HAP-1 (cell line): ENCODE data around the gene TIPIN.
"Not testable (repeated sequence)": the region's sequence is repeated elsewhere in the genome, so short reads cannot be mapped to it uniquely, and the experiment has no call there.

Experiments used
- DNase-seq, 2 experiments: peaks; one replicate each; pipeline ENCODE4 v3.0.0-alpha.2; 2016 to 2020; ENCODE audit warnings: low spot score in 2 of 2
- H3K27me3 ChIP-seq: fragments of 250-450 bp; sonication (Bioruptor Pico); 2 replicates; pipeline ENCODE4 v1.5.1; 2020; ENCODE audit warnings: low read depth, mild to moderate bottlenecking, moderate library complexity
- H3K36me3 ChIP-seq: fragments of 250-450 bp; sonication (Bioruptor Pico); replicated peaks from 2 replicates; pipeline ENCODE4 v1.5.1; 2020; ENCODE audit warnings: mild to moderate bottlenecking
- H3K4me1 ChIP-seq: fragments of 250-450 bp; sonication (Bioruptor Pico); 2 replicates; pipeline ENCODE4 v1.5.1; 2020; ENCODE audit warnings: mild to moderate bottlenecking
- H3K4me3 ChIP-seq: fragments of 250-450 bp; sonication (Bioruptor Pico); 2 replicates; pipeline ENCODE4 v1.5.1; 2020; ENCODE audit warnings: mild to moderate bottlenecking, moderate library complexity
- H3K9me3 ChIP-seq: fragments of 250-450 bp; sonication (Bioruptor Pico); 2 replicates; pipeline ENCODE4 v1.5.1; 2020; ENCODE audit warnings: mild to moderate bottlenecking, moderate library complexity
- in situ Hi-C: fragments of 300-500 bp; cut with MboI; formaldehyde crosslinking; loops from 3 replicates; pipeline ENCODE4 v1.14.3; 2020; ENCODE audit warnings: low sequenced_read_pairs, inconsistent platforms, mixed read lengths

Gene TIPIN, protein sequence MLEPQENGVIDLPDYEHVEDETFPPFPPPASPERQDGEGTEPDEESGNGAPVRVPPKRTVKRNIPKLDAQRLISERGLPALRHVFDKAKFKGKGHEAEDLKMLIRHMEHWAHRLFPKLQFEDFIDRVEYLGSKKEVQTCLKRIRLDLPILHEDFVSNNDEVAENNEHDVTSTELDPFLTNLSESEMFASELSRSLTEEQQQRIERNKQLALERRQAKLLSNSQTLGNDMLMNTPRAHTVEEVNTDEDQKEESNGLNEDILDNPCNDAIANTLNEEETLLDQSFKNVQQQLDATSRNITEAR

DNA sequence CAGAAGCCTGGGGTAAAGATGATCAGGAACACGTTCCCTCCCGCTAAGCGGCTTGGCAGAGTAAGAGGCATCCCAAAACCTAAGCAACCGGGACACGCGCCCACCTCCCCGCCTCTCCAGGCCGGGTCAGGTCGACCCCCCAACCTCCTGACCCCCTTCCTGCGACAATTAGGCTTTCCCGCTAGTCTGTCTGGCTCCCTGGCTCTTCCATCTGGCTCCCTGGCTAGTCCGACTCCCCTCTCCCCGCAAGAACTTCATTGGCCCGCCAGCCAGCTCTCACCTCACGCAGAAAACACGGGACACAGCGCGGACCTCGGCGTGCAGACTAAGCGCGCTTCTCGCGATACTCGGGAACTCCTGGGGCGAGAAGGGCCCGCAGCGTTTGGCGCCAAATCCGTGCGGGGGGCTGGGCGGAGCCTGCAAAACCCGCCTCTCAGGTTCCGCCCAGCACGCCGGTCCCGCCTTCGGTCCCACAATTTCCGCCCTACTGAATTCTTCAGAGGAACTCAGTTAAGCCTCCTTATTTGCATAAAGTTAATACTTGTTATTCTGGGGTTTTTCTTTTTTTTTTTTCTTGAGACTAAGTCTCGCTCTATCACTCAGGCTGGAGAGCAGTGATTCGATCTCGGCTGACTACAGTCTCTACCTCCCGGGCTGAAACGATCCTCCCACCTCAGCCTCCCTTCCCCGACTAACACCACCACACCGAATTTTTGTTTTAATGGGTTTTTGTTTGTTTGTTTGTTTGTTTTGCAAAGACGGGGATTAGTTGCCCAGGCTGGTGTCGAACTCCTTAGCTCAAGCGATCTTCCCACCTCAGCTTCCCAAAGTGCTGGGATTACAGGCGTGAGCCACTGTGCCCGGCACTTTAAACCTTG lies at the start of gene TIPIN:
TIPIN (minus strand) TSS at position 327 of the 878 bp plus-strand sequence. CDS start 3,738 bp downstream, outside the sequence.
- Histone ChIP-seq H3K9me3 (no peaks in the 10 kb centered on the region), H3K27me3 (no peaks in the 10 kb centered on the region), H3K4me1 (peaks cover 17% of the 10 kb centered on the region), H3K4me3 (peak within 1 kb of the TSS; percentile 74), H3K36me3 (peaks cover 24% of the 10 kb centered on the region)
- in situ Hi-C loops = no loop called here
- peak; percentile 99 to 100 for DNase-seq

GRCh38 chr15:66405615-66406014 lies 49.1 kb upstream of the TIPIN start:
- in situ Hi-C loops = no loop called here

DNA sequence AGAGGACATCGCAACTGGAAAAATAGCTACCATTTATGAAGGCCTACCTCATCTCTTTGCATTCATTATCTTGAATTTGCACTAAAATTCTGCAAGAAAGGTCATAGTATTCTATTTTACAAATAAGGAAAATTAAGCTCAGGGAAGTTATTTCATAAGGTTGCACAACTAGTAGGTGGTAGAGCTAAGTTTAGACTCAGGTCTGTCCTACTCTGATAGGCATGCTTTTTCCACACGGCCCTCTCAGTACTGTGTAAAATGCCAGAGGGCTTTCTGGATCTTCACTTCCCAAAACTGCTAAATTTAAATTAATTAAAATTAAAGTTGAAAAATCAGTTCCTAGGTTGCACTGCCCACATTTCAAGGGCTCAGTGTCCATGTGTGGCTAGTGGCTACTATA lies 48.5 kb upstream of the TIPIN start:
- Histone ChIP-seq H3K9me3 (no peaks in the 10 kb centered on the region), H3K4me3 (no peak overlapping the region), H3K27me3 (no peaks in the 10 kb centered on the region), H3K36me3 (peaks cover 3% of the 10 kb centered on the region; the same call in 1 of the 2 replicates), H3K4me1 (peaks cover 15% of the 10 kb centered on the region)
- in situ Hi-C loops = no loop called here
- no peak for DNase-seq

More at GRCh38 chr15:66405615-66406014, 49.1 kb upstream of the TIPIN start:
- Histone ChIP-seq H3K4me3 (no peak overlapping the region), H3K27me3 (no peaks in the 10 kb centered on the region), H3K36me3 (peaks cover 3% of the 10 kb centered on the region; the same call in 1 of the 2 replicates), H3K9me3 (no peaks in the 10 kb centered on the region), H3K4me1 (peaks cover 19% of the 10 kb centered on the region)
- no peak for DNase-seq

GRCh38 chr15:66404532-66404931 lies 48.0 kb upstream of the TIPIN start:
- Histone ChIP-seq H3K4me1 (peaks cover 10% of the 10 kb centered on the region), H3K27me3 (no peaks in the 10 kb centered on the region), H3K4me3 (no peak overlapping the region), H3K36me3 (peaks cover 3% of the 10 kb centered on the region; the same call in 1 of the 2 replicates), H3K9me3 (no peaks in the 10 kb centered on the region)
- in situ Hi-C loops = no loop called here
- no peak for DNase-seq

DNA sequence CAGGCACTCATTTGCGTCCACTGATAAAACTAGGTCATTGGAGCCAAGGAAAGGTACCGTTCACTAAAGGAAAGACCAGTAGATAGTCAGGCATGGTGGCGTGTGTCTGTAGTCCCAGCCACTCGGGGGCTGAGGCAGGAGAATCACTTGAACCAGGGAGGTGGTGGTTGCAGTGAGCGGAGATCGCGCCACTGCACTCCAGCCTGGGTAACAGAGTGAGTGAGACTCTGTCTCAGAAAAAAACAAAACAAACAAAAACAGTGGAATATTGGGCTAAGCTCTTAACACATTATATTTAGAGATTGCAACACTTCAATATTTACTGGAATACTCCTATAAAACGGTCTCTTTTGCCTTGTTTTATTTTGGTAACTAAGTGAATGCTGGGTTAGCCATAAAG lies 47.6 kb upstream of the TIPIN start:
- no peaks in the 10 kb centered on the region for H3K9me3 ChIP-seq
- peaks cover 6% of the 10 kb centered on the region for H3K4me1 ChIP-seq
- peaks cover 3% of the 10 kb centered on the region; the same call in 1 of the 2 replicates for H3K36me3 ChIP-seq
- H3K27me3 ChIP-seq = no peaks in the 10 kb centered on the region
- no peak overlapping the region for H3K4me3 ChIP-seq
- DNase-seq = no peak
- in situ Hi-C loops = no loop called here

DNA sequence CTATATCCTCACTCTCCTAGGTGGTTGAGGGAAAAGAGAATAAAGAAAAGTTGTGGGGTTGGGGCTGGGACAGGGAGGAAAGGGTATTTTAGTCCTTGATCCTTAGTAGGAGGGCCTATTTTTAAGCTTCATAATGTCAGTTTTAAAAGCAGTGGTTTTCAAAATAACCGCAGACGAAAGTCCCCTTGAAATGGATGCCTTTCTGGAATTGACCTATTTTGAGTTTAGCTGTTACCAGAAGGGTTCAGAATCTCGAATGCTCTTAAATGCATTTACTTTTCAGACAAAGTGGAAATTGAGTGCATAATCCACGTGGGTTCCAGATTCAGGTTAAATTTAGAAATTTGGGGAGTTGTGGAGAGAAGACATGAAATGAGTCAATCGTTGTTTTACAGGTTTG lies 46.8 kb upstream of the TIPIN start:
- Histone ChIP-seq H3K27me3 (no peaks in the 10 kb centered on the region), H3K4me1 (peaks cover 5% of the 10 kb centered on the region), H3K9me3 (no peaks in the 10 kb centered on the region), H3K36me3 (peaks cover 3% of the 10 kb centered on the region; the same call in 1 of the 2 replicates), H3K4me3 (no peak overlapping the region)
- in situ Hi-C loops = no loop called here
- DNase-seq = no peak

DNA sequence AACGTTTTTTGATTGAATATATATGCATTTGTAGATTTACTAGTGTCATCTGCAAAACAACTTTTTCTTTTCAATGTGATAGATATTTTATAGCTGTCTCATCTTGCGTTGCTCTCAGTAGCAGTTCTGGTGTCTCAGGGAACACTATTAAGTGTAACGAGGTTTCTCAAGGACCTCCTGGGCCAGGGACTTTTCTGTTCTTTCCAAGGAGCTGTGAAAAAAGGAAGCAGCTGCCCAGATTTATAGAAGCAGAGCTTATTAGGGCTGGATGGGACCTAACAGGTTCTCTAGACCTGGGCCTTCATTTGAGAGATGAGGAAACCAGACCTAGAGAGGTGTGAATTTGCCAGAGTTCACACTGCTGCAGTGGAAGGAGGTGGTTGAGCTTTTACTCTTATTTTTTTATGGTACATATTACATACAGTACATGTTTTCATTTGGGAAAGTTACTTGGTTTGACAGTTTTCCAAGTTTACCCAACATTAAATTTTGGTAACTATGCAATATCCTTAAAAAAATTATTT lies 46.3 kb upstream of the TIPIN start:
- peaks cover 3% of the 10 kb centered on the region; the same call in 1 of the 2 replicates for H3K36me3 ChIP-seq
- no peaks in the 10 kb centered on the region for H3K9me3 ChIP-seq
- peaks cover 5% of the 10 kb centered on the region for H3K4me1 ChIP-seq
- in situ Hi-C loops = no loop called here
- H3K27me3 ChIP-seq = no peaks in the 10 kb centered on the region
- H3K4me3 ChIP-seq = no peak overlapping the region
- DNase-seq = no peak

DNA sequence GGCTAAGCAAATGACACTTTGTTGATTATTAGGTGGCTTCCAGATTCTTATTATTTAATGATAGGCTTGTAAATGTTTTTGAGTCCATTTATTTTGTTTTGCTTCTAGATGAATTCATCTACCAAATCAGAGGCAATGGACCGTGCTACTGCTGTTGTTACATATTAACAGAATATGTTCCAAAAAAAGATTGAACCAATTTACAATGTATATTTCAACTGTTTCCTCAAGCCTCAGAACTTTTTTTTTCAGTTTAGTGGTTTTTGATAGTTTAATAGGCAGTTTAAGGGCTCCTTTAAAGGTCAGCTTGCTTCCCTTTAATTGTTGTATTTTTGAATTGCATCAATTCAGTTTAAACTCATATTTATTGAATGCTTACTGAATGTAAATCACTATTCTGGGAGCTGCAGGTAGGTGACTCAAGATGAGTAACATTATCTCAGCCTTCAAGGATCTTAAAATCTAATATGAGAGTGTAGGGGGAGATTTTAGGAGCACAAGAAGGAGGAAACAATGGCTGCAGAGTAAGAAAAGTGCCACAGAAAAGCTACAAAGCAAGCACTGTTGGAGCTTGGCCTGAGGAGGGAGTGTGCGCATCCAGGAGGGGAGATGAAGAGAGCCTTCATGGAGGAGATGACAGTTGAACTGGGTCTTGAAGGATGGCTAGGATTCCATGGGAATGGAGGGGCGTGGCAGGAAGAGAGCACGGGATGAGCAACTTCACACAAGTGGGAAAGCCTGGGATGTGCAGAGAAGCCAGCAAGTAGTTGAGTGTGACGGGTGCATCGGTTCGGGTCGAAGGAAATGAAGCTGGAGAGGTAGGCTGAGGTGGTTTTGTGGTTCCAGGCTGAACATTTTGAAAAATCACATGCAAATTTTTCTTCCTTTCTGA lies 44.9 kb upstream of the TIPIN start:
- Histone ChIP-seq H3K9me3 (no peaks in the 10 kb centered on the region), H3K4me1 (peaks cover 5% of the 10 kb centered on the region), H3K4me3 (no peak overlapping the region), H3K27me3 (no peaks in the 10 kb centered on the region), H3K36me3 (peaks cover 3% of the 10 kb centered on the region; the same call in 1 of the 2 replicates)
- DNase-seq = no peak
- in situ Hi-C loops = no loop called here

- DNase-seq = no peak
- no peaks in the 10 kb centered on the region; the same call in 1 of the 2 replicates for H3K4me1 ChIP-seq
- no peak overlapping the region for H3K4me3 ChIP-seq
- H3K9me3 ChIP-seq = no peaks in the 10 kb centered on the region
- no peaks in the 10 kb centered on the region for H3K27me3 ChIP-seq
- peaks cover 3% of the 10 kb centered on the region; the same call in 1 of the 2 replicates for H3K36me3 ChIP-seq
- in situ Hi-C loops = no loop called here
Measured at GRCh38 chr15:66400351-66400774, 43.9 kb upstream of the TIPIN start.

DNA sequence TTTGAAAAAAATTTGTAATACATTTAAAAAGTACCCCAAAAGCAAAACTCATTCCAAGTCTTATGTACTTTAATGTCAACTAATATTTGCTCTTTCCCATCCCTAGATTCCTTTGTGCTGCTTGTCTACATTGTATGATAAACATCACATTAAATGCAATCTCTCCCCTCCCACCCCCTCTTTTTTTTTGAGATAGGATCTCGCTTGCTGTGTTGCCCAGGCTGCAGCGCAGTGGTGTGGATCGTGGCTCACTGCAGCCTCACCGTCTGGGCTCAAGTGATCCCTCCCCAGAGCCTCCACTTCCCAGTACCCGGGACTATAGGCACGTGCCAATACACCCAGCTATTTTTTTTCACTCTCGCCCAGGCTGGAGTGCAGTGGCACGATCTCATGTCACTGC lies 42.8 kb upstream of the TIPIN start:
- Histone ChIP-seq H3K4me3 (no peak overlapping the region), H3K4me1 (no peaks in the 10 kb centered on the region), H3K27me3 (no peaks in the 10 kb centered on the region), H3K9me3 (no peaks in the 10 kb centered on the region), H3K36me3 (peaks cover 3% of the 10 kb centered on the region)
- in situ Hi-C loops = no loop called here
- DNase-seq = no peak

DNA sequence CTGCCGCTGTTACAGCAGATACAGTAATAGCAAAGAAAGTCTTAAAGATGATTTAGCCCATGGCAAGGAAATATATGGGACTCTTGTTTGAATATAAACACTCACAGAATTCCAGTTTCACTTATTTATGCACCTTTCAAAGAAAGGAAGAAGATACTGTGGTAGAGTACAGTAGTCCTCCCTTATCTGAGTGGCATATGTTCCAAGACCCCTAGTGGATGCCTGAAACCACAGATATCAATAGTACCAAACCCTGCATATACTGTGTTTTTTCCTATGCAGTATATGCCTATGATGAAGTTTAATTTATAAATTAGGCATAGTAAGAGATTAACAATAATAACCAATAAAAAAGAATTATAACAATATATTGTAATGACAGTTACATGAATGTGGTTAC lies 38.4 kb upstream of the TIPIN start:
- Histone ChIP-seq H3K4me1 (peaks cover 8% of the 10 kb centered on the region), H3K27me3 (no peaks in the 10 kb centered on the region), H3K36me3 (peaks cover 19% of the 10 kb centered on the region), H3K4me3 (no peak overlapping the region), H3K9me3 (no peaks in the 10 kb centered on the region)
- DNase-seq = no peak
- in situ Hi-C loops = no loop called here

DNA sequence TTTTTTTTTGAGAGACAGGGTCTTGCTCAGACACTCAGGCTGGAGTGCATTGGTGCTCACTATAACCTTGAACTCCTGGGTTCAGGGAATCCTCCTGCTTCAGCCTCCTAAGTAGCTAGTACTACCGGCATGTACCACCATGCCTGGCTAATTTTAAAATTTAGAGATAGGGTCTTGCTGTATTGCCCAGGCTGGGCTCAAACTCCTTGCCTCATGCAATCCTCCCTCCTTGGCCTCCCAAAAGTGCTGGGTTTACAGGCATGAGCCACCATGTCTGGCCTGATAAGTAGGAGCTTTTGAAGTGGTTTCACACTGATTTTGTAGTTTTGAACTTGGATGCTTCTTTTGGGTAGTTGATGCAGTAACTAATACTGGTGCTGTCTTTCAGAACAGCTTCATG lies 38.0 kb upstream of the TIPIN start:
- H3K4me3 ChIP-seq = no peak overlapping the region
- in situ Hi-C loops = no loop called here
- H3K4me1 ChIP-seq = peaks cover 10% of the 10 kb centered on the region
- DNase-seq = no peak
- peaks cover 19% of the 10 kb centered on the region for H3K36me3 ChIP-seq
- no peaks in the 10 kb centered on the region for H3K27me3 ChIP-seq
- no peaks in the 10 kb centered on the region for H3K9me3 ChIP-seq

GRCh38 chr15:66393037-66393436 lies 36.6 kb upstream of the TIPIN start:
- H3K27me3 ChIP-seq, H3K9me3 ChIP-seq, in situ Hi-C loops, H3K4me3 ChIP-seq, DNase-seq: not testable (repeated sequence)
- Histone ChIP-seq H3K36me3 (peaks cover 23% of the 10 kb centered on the region), H3K4me1 (peaks cover 20% of the 10 kb centered on the region)
